Measurements from ENCODE around the gene XAGE2.
A peak's percentile ranks its signal among the peaks of the same experiment; 100 is the strongest.
"Not testable (repeated sequence)": the region's sequence is repeated elsewhere in the genome, so short reads cannot be mapped to it uniquely, and the experiment has no call there.

Gene XAGE2

GRCh38 chrX:52368368-52369055, at the start of gene XAGE2:
Gene XAGE2 (plus strand): TSS chrX:52369021. CDS start chrX:52370015, 994 bp downstream.
- DNase-seq = no peak

GRCh38 chrX:52337410-52337809, 31.4 kb upstream of the XAGE2 start:
- no peak for DNase-seq

GRCh38 chrX:52341493-52341892, 27.3 kb upstream of the XAGE2 start:
- no peak for DNase-seq

- DNase-seq = not testable (repeated sequence)
Observed at GRCh38 chrX:52343131-52343530, 25.7 kb upstream of the XAGE2 start.

GRCh38 chrX:52345402-52345801, 23.4 kb upstream of the XAGE2 start:
- peak; percentile 64 for DNase-seq

- peak; percentile 27 for DNase-seq
Observed at GRCh38 chrX:52346174-52347165, 22.4 kb upstream of the XAGE2 start.

- no peak for DNase-seq
Observed at GRCh38 chrX:52349681-52350080, 19.1 kb upstream of the XAGE2 start.

- no peak for DNase-seq
Observed at GRCh38 chrX:52352551-52352950, 16.3 kb upstream of the XAGE2 start.

GRCh38 chrX:52353838-52354237, 15.0 kb upstream of the XAGE2 start:
- DNase-seq = no peak

- DNase-seq = no peak
Observed at GRCh38 chrX:52355108-52355507, 13.7 kb upstream of the XAGE2 start.

- DNase-seq = no peak
Observed at GRCh38 chrX:52359614-52360232, 9.1 kb upstream of the XAGE2 start.

GRCh38 chrX:52361941-52362340, 6.9 kb upstream of the XAGE2 start:
- DNase-seq = no peak

GRCh38 chrX:52363247-52363883, 5.5 kb upstream of the XAGE2 start:
- DNase-seq = no peak

GRCh38 chrX:52378870-52379269, 10.0 kb downstream of the XAGE2 start:
- no peak for DNase-seq

- DNase-seq = no peak
Observed at GRCh38 chrX:52380993-52381392, 12.2 kb downstream of the XAGE2 start.

GRCh38 chrX:52410439-52411394, 41.9 kb downstream of the XAGE2 start:
- no peak for DNase-seq

- no peak for DNase-seq
Observed at GRCh38 chrX:52415304-52415703, 46.5 kb downstream of the XAGE2 start.

- DNase-seq = no peak
Observed at GRCh38 chrX:52416816-52417215, 48.0 kb downstream of the XAGE2 start.

GRCh38 chrX:52420824-52421443, 52.1 kb downstream of the XAGE2 start:
- DNase-seq = no peak

- DNase-seq = no peak
Observed at GRCh38 chrX:52422884-52423283, 54.1 kb downstream of the XAGE2 start.

GRCh38 chrX:52424656-52425055, 55.8 kb downstream of the XAGE2 start:
- DNase-seq = no peak
